Fibroblast of skin of left biceps (primary cell): Measurements from ENCODE around the gene NRXN2.

ENCODE experiments used
- DNase-seq, 2 experiments: peaks; one replicate each; pipeline ENCODE4 v3.0.0-alpha.2; 2013; ENCODE audit warnings: low read depth in 2 of 2

The NRXN2 gene

GRCh38 chr11:64652586-64653387 lies 70.2 kb downstream of the NRXN2 start:
- DNase-seq: no peak

DNA sequence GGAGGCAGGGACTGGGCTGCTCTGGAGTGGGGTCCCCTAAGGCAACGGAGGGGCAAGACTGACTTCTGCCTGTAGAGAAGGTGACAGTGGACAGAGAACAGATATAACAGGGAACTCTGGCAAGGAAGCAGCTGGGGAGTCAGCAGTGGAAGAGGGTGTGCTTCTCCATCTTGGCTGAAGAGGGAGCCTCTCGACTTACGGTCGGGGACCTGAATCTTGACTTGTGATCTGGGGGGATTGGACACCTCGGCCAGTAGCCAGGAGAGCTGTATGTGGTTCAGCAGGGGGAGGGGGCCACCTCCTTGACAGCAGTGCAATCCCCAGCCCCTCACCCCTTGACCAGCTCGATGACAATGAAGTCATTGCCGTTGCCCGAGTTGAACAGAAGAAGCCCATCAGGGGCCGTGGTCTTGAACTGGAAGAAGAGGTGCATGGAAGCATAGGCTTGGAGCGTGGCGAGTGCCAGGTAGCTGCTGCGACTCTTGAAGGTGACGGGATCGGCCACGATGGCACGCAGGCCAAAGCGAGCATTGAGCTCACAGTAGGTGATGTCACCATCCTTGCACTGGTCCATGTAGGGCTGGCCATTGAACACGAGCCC lies 72.0 kb downstream of the NRXN2 start:
- no peak for DNase-seq

GRCh38 chr11:64649291-64649697 lies 73.7 kb downstream of the NRXN2 start:
- DNase-seq: no peak

DNA sequence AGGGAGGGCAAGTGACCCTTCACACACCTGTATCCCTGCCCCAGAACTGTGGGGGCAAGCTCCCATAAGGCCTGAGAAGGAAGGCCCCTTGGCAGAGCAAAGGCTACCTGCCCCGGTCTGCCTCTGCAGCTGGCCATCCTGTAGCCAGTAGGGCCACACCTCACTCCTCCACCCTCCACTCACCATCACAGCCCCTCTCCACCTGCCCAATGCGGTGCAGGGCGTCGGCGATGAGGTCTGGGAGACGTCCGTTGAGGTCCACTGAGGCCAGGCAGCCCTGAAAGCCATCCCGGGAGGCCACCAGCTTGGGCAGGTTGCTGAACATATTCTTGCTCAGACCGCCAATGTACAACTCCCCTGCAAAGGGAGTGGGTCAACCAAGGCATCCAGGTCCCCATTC lies 74.4 kb downstream of the NRXN2 start:
- DNase-seq: no peak

DNA sequence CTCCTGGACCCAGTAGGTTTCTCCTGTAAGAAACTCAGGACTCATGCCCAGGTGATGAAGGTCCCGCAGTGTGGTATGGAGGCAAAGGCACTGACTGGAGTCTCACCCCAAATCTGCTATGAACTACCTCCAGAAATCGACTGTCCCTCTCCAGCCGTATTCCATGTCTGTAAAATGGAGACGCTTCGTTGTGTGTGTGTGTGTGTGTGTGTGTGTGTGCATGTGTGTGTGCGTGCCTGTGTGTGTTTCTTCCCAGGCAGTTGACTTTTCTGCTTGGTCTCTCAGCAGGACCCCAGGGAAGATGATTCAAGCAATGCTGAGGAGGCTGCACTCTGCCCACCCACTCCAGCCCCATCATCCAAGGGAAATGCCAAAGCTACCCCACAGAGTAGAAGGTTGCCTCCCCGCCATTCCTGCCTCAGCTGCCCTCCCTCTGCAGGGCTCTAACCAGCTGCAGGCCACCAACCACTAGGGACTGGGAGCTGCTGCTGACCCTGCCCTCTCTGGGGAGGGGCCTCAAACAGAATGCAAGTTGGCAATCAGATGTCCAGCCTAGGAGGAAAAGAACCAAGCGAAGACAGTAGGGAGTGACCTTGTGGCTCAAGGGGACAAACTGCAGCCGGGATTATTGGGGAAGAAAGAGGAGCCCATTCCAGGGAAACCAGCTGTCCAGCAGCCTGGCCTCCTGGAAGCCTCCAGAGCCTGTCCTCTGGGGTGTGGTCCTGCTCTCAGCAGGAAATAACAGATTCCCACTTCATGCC lies 75.8 kb downstream of the NRXN2 start:
- no peak for DNase-seq

DNA sequence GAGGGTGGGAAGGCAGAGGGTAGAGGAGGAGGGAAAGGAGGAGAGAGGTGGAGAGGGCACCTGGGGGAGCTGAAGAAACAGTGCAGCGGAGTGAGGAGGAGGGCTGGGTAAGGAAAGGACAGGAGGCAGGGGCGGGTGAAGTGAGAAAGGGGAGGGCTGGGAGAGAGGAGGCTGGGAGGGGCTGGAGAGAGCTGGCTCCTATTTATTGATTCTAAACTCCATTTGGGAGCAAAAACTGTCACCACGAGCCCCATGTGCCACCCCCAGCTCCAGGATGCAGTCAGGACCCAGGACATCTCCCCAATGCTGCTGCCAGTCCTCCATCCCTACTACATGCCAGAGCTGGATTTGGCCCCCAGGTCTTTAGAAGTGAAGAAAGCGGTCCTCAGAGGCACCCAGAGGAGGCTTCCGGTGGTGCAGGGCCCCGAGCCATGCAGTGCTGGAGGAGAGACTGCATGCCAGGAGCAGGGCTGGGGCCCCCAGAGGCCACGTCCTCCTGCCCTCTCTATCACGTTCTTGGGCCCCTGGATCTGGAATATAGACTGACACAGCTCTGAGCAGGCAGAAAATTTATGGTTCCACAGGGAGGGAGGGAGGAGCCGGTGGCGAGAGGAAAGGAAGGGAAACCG lies 78.2 kb downstream of the NRXN2 start:
- DNase-seq: no peak

DNA sequence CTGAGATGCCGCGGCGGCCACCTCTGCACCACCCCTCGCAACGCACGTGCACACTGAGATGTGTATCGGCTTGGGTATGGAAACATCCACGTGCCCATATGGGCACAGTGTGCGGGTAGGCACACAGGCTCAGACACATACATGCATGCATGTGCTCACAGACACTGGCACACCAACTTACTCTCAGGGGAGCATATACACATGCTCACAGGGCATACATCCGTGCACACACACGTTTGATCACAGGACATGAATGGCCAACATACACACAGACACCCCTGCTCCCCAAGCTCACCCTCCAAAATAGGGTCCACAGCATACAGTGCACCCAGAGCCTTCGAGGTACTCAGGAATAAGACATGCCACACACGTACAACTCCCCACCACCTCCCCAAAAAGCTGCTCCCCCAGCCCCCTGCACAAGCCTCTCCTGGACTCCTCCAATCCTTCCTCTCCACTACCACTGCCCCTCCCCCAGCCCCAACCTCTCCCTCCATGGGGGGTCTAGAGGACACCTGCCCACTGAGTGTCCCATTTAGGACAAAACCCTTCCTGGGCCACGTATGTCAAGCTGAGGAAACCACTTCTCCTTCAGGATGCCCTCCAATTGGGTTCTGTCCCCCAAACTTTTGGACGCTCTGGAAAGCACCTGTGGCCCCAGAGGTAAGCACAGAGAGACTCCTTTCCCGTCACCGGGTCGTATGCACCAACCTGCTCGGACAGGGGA lies 78.9 kb downstream of the NRXN2 start:
- DNase-seq: no peak

GRCh38 chr11:64643256-64643881 lies 79.6 kb downstream of the NRXN2 start:
- no peak for DNase-seq

DNA sequence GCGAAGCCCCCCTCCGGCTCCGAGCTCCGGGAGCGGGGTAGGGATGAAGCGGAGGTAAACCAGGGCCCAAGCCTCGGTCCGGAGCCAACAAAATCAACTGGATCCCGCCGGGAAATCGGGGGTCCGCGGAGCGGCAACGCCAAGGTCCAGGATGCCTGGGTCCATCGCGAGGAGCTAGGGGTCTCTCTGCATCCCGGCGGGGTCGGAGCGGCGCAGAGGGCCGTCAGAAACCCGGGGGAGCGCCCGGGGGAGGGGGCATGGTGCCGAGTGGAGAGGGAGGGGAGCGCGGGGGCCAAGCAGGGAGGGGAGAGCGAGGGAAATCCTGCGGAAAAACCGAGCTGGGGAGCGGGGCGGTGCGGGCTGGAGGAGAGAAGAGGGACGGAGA lies 80.1 kb downstream of the NRXN2 start:
- DNase-seq: no peak

DNA sequence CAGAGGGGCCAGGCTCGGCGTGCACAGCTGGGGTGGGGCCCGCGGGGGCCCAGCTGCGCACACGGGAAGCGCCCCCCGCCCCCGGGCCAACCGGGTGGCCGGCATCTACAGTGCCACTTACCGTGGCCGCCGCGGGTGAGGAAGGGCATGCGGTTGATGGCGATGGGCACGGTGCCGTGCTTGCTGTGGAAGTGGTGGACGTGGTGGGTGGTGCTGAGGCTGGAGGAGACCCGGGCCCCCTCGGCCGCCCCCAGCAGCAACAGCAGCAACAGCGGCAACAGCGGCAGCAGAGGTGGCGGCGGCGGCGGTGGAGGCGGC lies 80.6 kb downstream of the NRXN2 start:
- DNase-seq: no peak

DNA sequence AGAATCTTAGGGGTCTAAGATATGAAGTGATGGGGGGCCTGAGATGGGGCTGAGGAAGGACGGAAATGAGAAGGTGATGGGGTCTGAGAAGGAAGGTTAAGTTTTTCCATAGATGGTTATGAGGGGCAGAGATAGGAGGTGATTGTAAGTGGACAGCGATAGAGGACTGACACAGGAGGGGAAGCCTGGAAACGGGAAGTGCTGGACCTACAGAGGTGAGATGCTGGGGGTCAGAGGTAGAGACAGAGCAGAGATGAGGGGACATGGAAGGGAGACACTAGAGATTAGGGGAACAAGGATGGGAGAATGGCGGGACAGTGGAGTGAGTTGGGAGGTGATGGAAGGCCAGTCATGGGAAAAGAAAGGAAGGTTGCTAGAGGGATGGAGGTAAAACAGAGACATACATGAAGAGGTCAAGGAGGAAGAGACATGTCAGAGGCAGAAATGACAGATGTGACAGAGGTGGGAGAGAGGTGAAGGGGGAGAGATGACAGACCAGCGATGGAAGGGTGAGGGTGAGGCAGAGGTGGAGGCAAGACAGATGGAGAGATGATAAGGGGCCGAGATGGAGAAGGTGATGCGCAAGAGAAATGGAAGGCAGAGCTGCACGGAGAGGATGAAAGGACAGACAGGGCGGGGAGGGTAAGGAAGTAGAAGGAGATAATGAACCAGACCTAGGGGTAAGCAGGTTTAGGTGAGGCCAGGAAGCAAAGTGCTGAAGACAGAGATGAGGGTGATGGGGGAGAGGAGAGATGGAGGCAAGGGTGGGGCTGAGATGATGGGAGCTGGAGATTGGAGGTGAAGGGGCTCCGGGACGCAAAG lies 81.2 kb downstream of the NRXN2 start:
- DNase-seq: no peak

GRCh38 chr11:64639885-64640284 lies 83.1 kb downstream of the NRXN2 start:
- no peak for DNase-seq

DNA sequence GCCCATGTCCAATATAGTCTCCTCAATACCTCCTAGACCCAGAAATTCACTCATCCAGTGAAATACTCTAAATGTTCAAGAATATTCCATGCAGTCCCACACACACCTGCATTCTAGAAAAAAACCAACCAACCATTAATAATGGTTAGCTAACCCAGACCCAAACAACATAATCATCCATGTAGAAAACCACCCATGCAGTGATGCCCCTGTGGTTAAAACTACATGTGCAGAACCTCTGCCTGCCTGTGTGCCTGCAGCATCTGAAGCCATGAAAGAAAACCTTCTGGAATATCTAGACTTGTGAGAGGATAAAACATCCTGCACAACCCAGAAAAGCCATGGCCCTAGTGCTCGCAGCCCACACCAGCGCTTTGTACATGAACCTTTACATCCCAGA lies 84.2 kb downstream of the NRXN2 start:
- DNase-seq: no peak

- DNase-seq: no peak
Observed at GRCh38 chr11:64638018-64638665, 84.9 kb downstream of the NRXN2 start.

GRCh38 chr11:64637334-64638017 lies 85.5 kb downstream of the NRXN2 start:
- no peak for DNase-seq

DNA sequence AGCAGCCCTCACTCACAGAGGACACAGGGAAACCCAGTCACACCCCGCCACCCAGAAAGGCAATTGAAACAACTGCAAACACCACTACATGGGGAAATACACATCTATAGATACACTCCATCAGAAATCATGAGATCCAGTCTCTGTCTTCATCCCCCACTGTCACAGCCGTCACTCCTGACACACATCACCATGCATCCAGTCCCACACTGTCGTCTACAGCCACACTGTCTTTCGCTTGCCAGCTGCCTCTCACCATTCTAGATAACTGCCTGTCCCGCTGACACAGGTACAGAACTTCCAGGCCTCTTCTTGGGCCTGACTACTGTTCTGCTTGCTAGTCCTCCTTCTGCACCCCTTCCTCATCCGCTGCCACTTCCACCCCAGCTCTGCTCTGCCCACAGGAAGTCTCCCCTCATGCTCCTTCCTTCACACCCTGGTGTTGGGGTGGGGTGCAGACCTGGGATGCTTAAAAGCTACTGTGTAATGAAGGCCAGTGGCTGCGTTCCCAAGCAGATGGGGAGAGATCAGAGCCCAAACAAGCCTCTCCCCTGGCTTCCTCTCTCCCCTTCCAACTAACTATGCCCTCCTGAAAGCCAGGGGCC lies 89.3 kb downstream of the NRXN2 start:
- no peak for DNase-seq

GRCh38 chr11:64632654-64633053 lies 90.3 kb downstream of the NRXN2 start:
- DNase-seq: no peak

GRCh38 chr11:64632237-64632636 lies 90.8 kb downstream of the NRXN2 start:
- DNase-seq: no peak

- no peak for DNase-seq
Observed at GRCh38 chr11:64631675-64632074, 91.3 kb downstream of the NRXN2 start.
